Measurements from ENCODE around the gene KPNB1.
A peak's percentile ranks its signal among the peaks of the same experiment; 100 is the strongest.

The KPNB1 gene

GRCh38 chr17:47728214-47728877, 78.6 kb downstream of the KPNB1 start:
- DNase-seq (ENCODE audit: low spot score) = no peak

GRCh38 chr17:47729476-47729875, 79.8 kb downstream of the KPNB1 start:
- DNase-seq (ENCODE audit: low spot score) = no peak

- DNase-seq (ENCODE audit: low spot score) = no peak
Measured at GRCh38 chr17:47730681-47731080, 81.0 kb downstream of the KPNB1 start.

GRCh38 chr17:47731396-47731795, 81.7 kb downstream of the KPNB1 start:
- no peak for DNase-seq (ENCODE audit: low spot score)

- no peak for DNase-seq (ENCODE audit: low spot score)
Measured at GRCh38 chr17:47732399-47733046, 82.8 kb downstream of the KPNB1 start.

- DNase-seq (ENCODE audit: low spot score) = peak; percentile 95
Measured at GRCh38 chr17:47733047-47733673, 83.4 kb downstream of the KPNB1 start, which contains the start of gene TBX21. Gene TBX21, plus strand, starts transcription at chr17:47733236. Its CDS starts 219 bp downstream, at chr17:47733455.

- peak; percentile 82 for DNase-seq (ENCODE audit: low spot score)
Measured at GRCh38 chr17:47733674-47734410, 84.1 kb downstream of the KPNB1 start.

GRCh38 chr17:47735139-47735464, 85.4 kb downstream of the KPNB1 start:
- DNase-seq (ENCODE audit: low spot score) = peak; percentile 21

Measured in D341Med (cell line).